Naive thymus-derived CD4-positive, alpha-beta T cell (primary cell): ENCODE data around the gene ASCC3. TPM values are rescaled to one million over a fixed set of nuclear protein-coding genes. Genes with fewer than 3 reads are reported as not detected.
"Not testable (repeated sequence)": the region's sequence is repeated elsewhere in the genome, so short reads cannot be mapped to it uniquely, and the experiment has no call there.

Experiments
- ATAC-seq: fragments of 150-1000 bp; cut with Tn5 transposase; 2 replicates; pipeline ENCODE4 v1.10.0; 2021; ENCODE audit warnings: mild to moderate bottlenecking, moderate library complexity
- CTCF ChIA-PET: fragments of 350-600 bp; sonication (Branson Sonifier 250); formaldehyde crosslinking; loops from one replicate; lab custom pipeline; 2021; ENCODE audit warnings: antibody characterized with exemption; lab: Charles Lee
- POLR2A ChIA-PET: fragments of 350-600 bp; sonication (Branson Sonifier 250); formaldehyde crosslinking; loops from one replicate; lab custom pipeline; 2021; ENCODE audit warnings: antibody characterized with exemption, inconsistent platforms; lab: Charles Lee
- DNase-seq, 9 donors: peaks; one replicate each; pipeline versions ENCODE4 v3.0.0 to v3.0.0-alpha.2; 2020 to 2022; ENCODE audit warnings: mixed read lengths in 1 of 9
- H3K27ac ChIP-seq: one replicate; pipeline ENCODE4 v1.7.0; 2013; ENCODE audit warnings: mild to moderate bottlenecking, low read depth, low read length, moderate library complexity
- H3K27me3 ChIP-seq, 2 donors: one replicate each; pipeline ENCODE4 v1.7.0; 2013; ENCODE audit warnings: low read length in 2 of 2, mild to moderate bottlenecking in 2 of 2, moderate library complexity in 2 of 2; ENCODE audit not compliant: control insufficient read depth in 2 of 2, insufficient read depth in 2 of 2
- H3K36me3 ChIP-seq, 3 experiments: 1 replicate in 2 of 3; 2 replicates in 1 of 3; pipeline ENCODE4 v1.7.0; 2013; ENCODE audit warnings: low read length in 3 of 3, mild to moderate bottlenecking in 3 of 3, moderate library complexity in 1 of 3; ENCODE audit not compliant: insufficient read depth in 3 of 3, control insufficient read depth in 2 of 3
- H3K4me1 ChIP-seq, 2 donors: one replicate each; pipeline ENCODE4 v1.7.0; 2013; ENCODE audit warnings: low read length in 2 of 2, mild to moderate bottlenecking in 2 of 2, moderate library complexity in 1 of 2; ENCODE audit not compliant: control insufficient read depth in 2 of 2, insufficient read depth in 2 of 2
- H3K4me3 ChIP-seq: 2 replicates; pipeline ENCODE4 v1.7.0; 2013; ENCODE audit warnings: mild to moderate bottlenecking, low read length
- H3K9me3 ChIP-seq, 3 experiments: 1 replicate in 2 of 3; 2 replicates in 1 of 3; pipeline ENCODE4 v1.7.0; 2013; ENCODE audit warnings: low read length in 3 of 3; ENCODE audit not compliant: control insufficient read depth in 2 of 3
- H3K27ac Mint-ChIP-seq, 9 donors: one replicate each; pipeline ENCODE4 v1.8.0; 2020 to 2022; ENCODE audit warnings: mixed read lengths in 9 of 9, mild to moderate bottlenecking in 8 of 9, moderate library complexity in 5 of 9, inconsistent platforms in 2 of 9
- H3K27me3 Mint-ChIP-seq, 5 donors: one replicate each; pipeline ENCODE4 v1.8.0; 2021 to 2022; ENCODE audit warnings: mixed read lengths in 5 of 5, mild to moderate bottlenecking in 1 of 5
- H3K36me3 Mint-ChIP-seq, 5 donors: one replicate each; pipeline ENCODE4 v1.8.0; 2020 to 2022; ENCODE audit warnings: mixed read lengths in 5 of 5, mild to moderate bottlenecking in 3 of 5, inconsistent platforms in 1 of 5
- H3K4me1 Mint-ChIP-seq, 7 donors: one replicate each; pipeline ENCODE4 v1.8.0; 2020 to 2022; ENCODE audit warnings: mixed read lengths in 7 of 7, mild to moderate bottlenecking in 3 of 7, inconsistent platforms in 1 of 7
- H3K4me3 Mint-ChIP-seq, 10 donors: one replicate each; pipeline ENCODE4 v1.8.0; 2020 to 2022; ENCODE audit warnings: mild to moderate bottlenecking in 10 of 10, mixed read lengths in 10 of 10, moderate library complexity in 6 of 10, inconsistent platforms in 2 of 10
- H3K9me3 Mint-ChIP-seq, 11 donors: one replicate each; pipeline ENCODE4 v1.8.0; 2020 to 2022; ENCODE audit warnings: mixed read lengths in 11 of 11, mild to moderate bottlenecking in 4 of 11, inconsistent platforms in 1 of 11, moderate library complexity in 1 of 11
- intact Hi-C, 2 donors: fragments of 100-400 bp; cut with micrococcal nuclease; formaldehyde crosslinking; loops; one replicate each; pipeline ENCODE4 v1.15.1; 2023
- polyA plus RNA-seq, 2 donors: library from polyadenylated mRNA; unstranded; fragments of 300-500 nt; fragmentation: Illumina TruSeq; gene quantifications; one replicate each; pipeline ENCODE4 v1.2.3, GENCODE V29; 2021
- total RNA-seq, 6 experiments: library from RNA in 5 of 6; stranded (reverse) in 5 of 6; gene quantifications; 1 replicate in 5 of 6; 2 replicates in 1 of 6; pipeline ENCODE4 v1.2.3 and lab custom pipeline; 2021 to 2026

ASCC3 gene
- total and polyA plus RNA-seq, 7 experiments from 2014 or later, result 19.6 to 73.8 (median 41.6) TPM

- H3K27ac ChIP-seq, result no peak overlapping the region
- no peaks in the 10 kb centered on the region for H3K4me1 ChIP-seq
- intact Hi-C loops, result no loop called here
- POLR2A ChIA-PET, result no interaction called here
- H3K36me3 ChIP-seq, result peaks cover 0 to 4% (median 3%) of the 10 kb centered on the region in 3 experiments
- H3K4me3 ChIP-seq, result no peak overlapping the region
- no peaks in the 10 kb centered on the region for H3K9me3 ChIP-seq
- H3K4me3 Mint-ChIP-seq, result no peak overlapping the region
- no peak overlapping the region for H3K27ac Mint-ChIP-seq
- no peaks in the 10 kb centered on the region for H3K27me3 ChIP-seq
- peaks cover 0 to 16% (median 15%) of the 10 kb centered on the region in 5 donors for H3K36me3 Mint-ChIP-seq
- CTCF ChIA-PET, result interaction anchor here (0.7 kb wide), 2 partner anchors 9 to 101 kb away, joined by 3 read pairs; no protein-coding TSS in a partner anchor
- no peak for ATAC-seq
- H3K27me3 Mint-ChIP-seq, result no peaks in the 10 kb centered on the region
- H3K4me1 Mint-ChIP-seq, result peaks cover 0 to 6% (median 0%) of the 10 kb centered on the region in 7 donors
- no peaks in the 10 kb centered on the region for H3K9me3 Mint-ChIP-seq
- no peak for DNase-seq
These were observed 105.5 kb downstream of the ASCC3 start for GRCh38 chr6:100775667-100776066.

- Mint-ChIP-seq H3K36me3 (peaks cover 0 to 21% (median 15%) of the 10 kb centered on the region in 5 donors), H3K27me3 (no peaks in the 10 kb centered on the region), H3K9me3 (no peaks in the 10 kb centered on the region), H3K4me3 (no peak overlapping the region), H3K27ac (no peak overlapping the region), H3K4me1 (peaks cover 0 to 6% (median 0%) of the 10 kb centered on the region in 7 donors)
- Histone ChIP-seq H3K4me3 (no peak overlapping the region), H3K27me3 (no peaks in the 10 kb centered on the region), H3K36me3 (peaks cover 0 to 4% (median 3%) of the 10 kb centered on the region in 3 experiments), H3K9me3 (no peaks in the 10 kb centered on the region), H3K27ac (no peak overlapping the region), H3K4me1 (no peaks in the 10 kb centered on the region)
- CTCF ChIA-PET, result no interaction called here
- DNase-seq (no peak), ATAC-seq (no peak)
- POLR2A ChIA-PET, result no interaction called here
- intact Hi-C loops, result no loop called here
These were observed 106.4 kb downstream of the ASCC3 start for GRCh38 chr6:100774681-100775080.

GRCh38 chr6:100768816-100769351, 112.2 kb downstream of the ASCC3 start:
- no peaks in the 10 kb centered on the region for H3K27me3 Mint-ChIP-seq
- no peak for ATAC-seq
- DNase-seq, result no peak
- Histone ChIP-seq H3K4me1 (no peaks in the 10 kb centered on the region), H3K27ac (no peak overlapping the region), H3K27me3 (no peaks in the 10 kb centered on the region), H3K36me3 (peaks cover 3 to 25% (median 5%) of the 10 kb centered on the region in 3 experiments), H3K9me3 (peaks cover 0 to 5% (median 1%) of the 10 kb centered on the region in 3 experiments), H3K4me3 (no peak overlapping the region)
- ChIA-PET CTCF (no interaction called here), POLR2A (no interaction called here)
- no peak overlapping the region for H3K27ac Mint-ChIP-seq
- H3K4me3 Mint-ChIP-seq, result no peak overlapping the region
- intact Hi-C loops, result no loop called here
- peaks cover 16 to 54% (median 44%) of the 10 kb centered on the region in 5 donors for H3K36me3 Mint-ChIP-seq
- H3K4me1 Mint-ChIP-seq, result peaks cover 0 to 4% (median 0%) of the 10 kb centered on the region in 7 donors
- peaks cover 0 to 20% (median 5%) of the 10 kb centered on the region in 11 donors for H3K9me3 Mint-ChIP-seq

- Mint-ChIP-seq H3K36me3 (peaks cover 47 to 89% (median 83%) of the 10 kb centered on the region in 5 donors), H3K27me3 (no peaks in the 10 kb centered on the region), H3K4me3 (no peak overlapping the region), H3K27ac (no peak overlapping the region), H3K4me1 (peaks cover 0 to 6% (median 5%) of the 10 kb centered on the region in 7 donors), H3K9me3 (peaks cover 5 to 31% (median 21%) of the 10 kb centered on the region in 11 donors)
- ATAC-seq (no peak), DNase-seq (no peak)
- no peaks in the 10 kb centered on the region for H3K4me1 ChIP-seq
- no peak overlapping the region for H3K27ac ChIP-seq
- peaks cover 0 to 5% (median 5%) of the 10 kb centered on the region in 3 experiments for H3K9me3 ChIP-seq
- CTCF ChIA-PET, result no interaction called here
- intact Hi-C loops, result no loop called here
- H3K4me3 ChIP-seq, result no peak overlapping the region
- POLR2A ChIA-PET, result no interaction called here
- peaks cover 0 to 41% (median 9%) of the 10 kb centered on the region in 3 experiments for H3K36me3 ChIP-seq
- no peaks in the 10 kb centered on the region for H3K27me3 ChIP-seq
These were observed 117.4 kb downstream of the ASCC3 start for GRCh38 chr6:100763617-100764241.

- H3K36me3 Mint-ChIP-seq, result peaks cover 52 to 97% (median 93%) of the 10 kb centered on the region in 5 donors
- Histone ChIP-seq H3K27me3 (no peaks in the 10 kb centered on the region), H3K4me1 (no peaks in the 10 kb centered on the region), H3K9me3 (peaks cover 0 to 5% (median 5%) of the 10 kb centered on the region in 3 experiments), H3K36me3 (peaks cover 0 to 36% (median 9%) of the 10 kb centered on the region in 3 experiments), H3K27ac (no peak overlapping the region), H3K4me3 (no peak overlapping the region)
- DNase-seq, result no peak
- H3K4me1 Mint-ChIP-seq, result peaks cover 0 to 6% (median 5%) of the 10 kb centered on the region in 7 donors
- POLR2A ChIA-PET, result no interaction called here
- H3K9me3 Mint-ChIP-seq, result peaks cover 5 to 31% (median 21%) of the 10 kb centered on the region in 11 donors
- intact Hi-C loops, result no loop called here
- no peak for ATAC-seq
- CTCF ChIA-PET, result no interaction called here
- H3K27ac Mint-ChIP-seq, result peak overlapping the region in 1 of 9 donors; percentile 8
- H3K27me3 Mint-ChIP-seq, result no peaks in the 10 kb centered on the region
- no peak overlapping the region for H3K4me3 Mint-ChIP-seq
These were observed 119.3 kb downstream of the ASCC3 start for GRCh38 chr6:100761841-100762240.

- H3K27ac ChIP-seq, H3K9me3 ChIP-seq, CTCF ChIA-PET, POLR2A ChIA-PET, H3K27ac Mint-ChIP-seq, H3K27me3 ChIP-seq, H3K4me3 Mint-ChIP-seq, H3K4me3 ChIP-seq, H3K4me1 ChIP-seq, ATAC-seq, DNase-seq, intact Hi-C loops, H3K27me3 Mint-ChIP-seq: not testable (repeated sequence)
- Mint-ChIP-seq H3K36me3 (peaks cover 35 to 81% (median 72%) of the 10 kb centered on the region in 5 donors), H3K9me3 (peaks cover 0 to 22% (median 7%) of the 10 kb centered on the region in 11 donors), H3K4me1 (peaks cover 0 to 15% (median 5%) of the 10 kb centered on the region in 7 donors)
- H3K36me3 ChIP-seq, result peaks cover 0 to 11% (median 0%) of the 10 kb centered on the region in 3 experiments
These were observed 122.7 kb downstream of the ASCC3 start for GRCh38 chr6:100758386-100758785.
